ENCODE measurements around the gene LAX1.

Gene LAX1

DNA sequence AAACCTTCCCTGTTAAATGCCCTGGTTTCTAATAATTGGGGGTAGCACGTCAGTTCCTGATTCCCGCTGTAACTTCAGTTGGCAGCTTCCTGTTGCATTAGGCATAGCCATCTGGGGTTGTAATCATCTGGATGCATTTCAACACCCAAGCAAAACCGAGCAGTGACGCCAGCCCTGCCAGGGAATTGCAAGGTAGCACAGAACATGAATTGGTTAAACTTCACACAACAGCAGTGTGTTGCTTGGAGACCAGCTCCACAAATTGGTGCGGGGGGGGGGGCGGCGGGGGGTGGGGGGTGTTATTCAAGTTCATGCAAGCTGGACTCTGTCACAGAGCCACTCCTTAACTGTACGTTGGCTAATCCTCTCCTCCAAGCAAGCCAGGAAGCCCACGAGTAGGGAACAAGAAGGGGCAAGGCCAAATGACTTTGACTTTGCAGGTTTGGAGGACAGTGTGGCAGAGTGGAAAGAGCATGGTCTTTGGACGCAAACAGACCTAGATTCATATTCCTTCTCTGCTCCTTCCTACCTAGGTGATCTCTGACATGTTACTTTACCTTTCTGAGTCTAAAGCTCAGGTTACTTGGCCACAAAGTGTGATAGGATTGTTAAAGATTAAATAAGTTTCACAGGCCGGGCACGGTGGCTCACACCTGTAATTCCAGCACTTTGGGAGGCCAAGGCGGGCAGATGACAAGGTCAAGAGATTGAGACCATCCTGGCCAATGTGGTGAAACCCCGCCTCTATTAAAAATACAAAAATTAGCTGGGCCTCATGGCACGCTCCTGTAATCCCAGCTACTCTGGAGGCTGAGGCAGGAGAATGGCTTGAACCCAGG lies 4.7 kb downstream of the LAX1 start:
- Histone ChIP-seq H3K9me3 (ENCODE audit: insufficient read depth, low read depth, low read length) (no peaks in the 10 kb centered on the region), H3K4me2 (ENCODE audit: low read length) (no peak overlapping the region)
- no CpG with 5 or more reads among the region's 15 CpGs for WGBS (ENCODE audit: extremely low coverage, insufficient coverage, insufficient read length)

DNA sequence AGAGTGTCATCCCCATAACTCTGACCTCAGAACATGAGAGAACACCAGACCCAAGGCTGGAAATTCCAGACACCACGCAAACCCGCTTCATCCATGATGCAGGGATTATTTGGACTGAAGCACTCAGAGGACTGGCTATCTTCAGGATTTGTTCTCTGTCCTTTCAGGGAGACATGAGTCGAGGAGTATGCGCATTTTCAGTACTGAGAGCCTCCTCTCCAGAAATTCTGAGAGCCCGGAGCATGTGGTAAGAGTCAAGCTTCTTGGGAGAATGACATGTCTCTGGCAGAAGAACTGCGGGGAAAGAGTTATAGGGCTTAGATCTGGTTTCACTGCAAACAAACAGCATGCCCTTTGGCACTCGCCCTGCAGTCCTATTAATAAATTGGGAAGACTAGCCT lies 6.9 kb downstream of the LAX1 start:
- Histone ChIP-seq H3K4me1 (ENCODE audit: control insufficient read depth in 1 of 2, insufficient read depth in 2 of 2, low read length in 2 of 2) (no peaks in the 10 kb centered on the region), H2AFZ (ENCODE audit: insufficient read depth, low read length, poor library complexity) (no peak overlapping the region), H3K4me2 (ENCODE audit: low read length) (no peak overlapping the region), H3K27ac (ENCODE audit: low read depth, low read length) (no peak overlapping the region), H3K27me3 (ENCODE audit: insufficient read depth, low read length) (no peaks in the 10 kb centered on the region), H2BK12ac (ENCODE audit: low read length) (no peak overlapping the region), H4K8ac (ENCODE audit: low read depth, low read length) (no peak overlapping the region), H3K79me2 (ENCODE audit: control insufficient read depth, insufficient read depth, low read length, poor library complexity) (no peaks in the 10 kb centered on the region), H3K79me1 (ENCODE audit: low read length) (no peaks in the 10 kb centered on the region), H3K9me3 (ENCODE audit: insufficient read depth, low read depth, low read length) (no peaks in the 10 kb centered on the region), H3K36me3 (ENCODE audit: control insufficient read depth in 1 of 2, insufficient read depth in 2 of 2, low read length in 2 of 2) (no peaks in the 10 kb centered on the region), H3K18ac (ENCODE audit: low read length) (no peak overlapping the region), H3K4ac (ENCODE audit: low read depth, low read length) (no peak overlapping the region), H2BK5ac (ENCODE audit: low read depth, low read length, poor library complexity) (no peak overlapping the region), H3K9ac (ENCODE audit: low read length) (no peak overlapping the region), H2BK120ac (ENCODE audit: insufficient read depth, low read length, poor library complexity) (no peak overlapping the region), H3K4me3 (ENCODE audit: low read depth, low read length) (no peak overlapping the region), H4K12ac (ENCODE audit: low read depth, low read length) (no peak overlapping the region), H2AK5ac (ENCODE audit: low read length) (no peak overlapping the region), H4K91ac (ENCODE audit: low read depth, low read length) (no peak overlapping the region), H3K23ac (ENCODE audit: low read length) (no peak overlapping the region), H3K14ac (ENCODE audit: low read length) (no peak overlapping the region)
- WGBS (ENCODE audit: extremely low coverage, insufficient coverage, insufficient read length), result no CpG with 5 or more reads among the region's 7 CpGs
- DNase-seq, result no peak

More for the DNA sequence above, 4.7 kb downstream of the LAX1 start:
- no peaks in the 10 kb centered on the region for H3K79me1 ChIP-seq (ENCODE audit: low read length)
- no peak overlapping the region for H3K18ac ChIP-seq (ENCODE audit: low read length)
- no peak overlapping the region for H3K4ac ChIP-seq (ENCODE audit: low read depth, low read length)
- DNase-seq, result peak; percentile 53 to 74
- no peak overlapping the region for H2AK5ac ChIP-seq (ENCODE audit: low read length)
- H2BK5ac ChIP-seq (ENCODE audit: low read depth, low read length, poor library complexity), result no peak overlapping the region
- H3K9ac ChIP-seq (ENCODE audit: low read length), result no peak overlapping the region
- no peak overlapping the region for H4K12ac ChIP-seq (ENCODE audit: low read depth, low read length)
- H4K91ac ChIP-seq (ENCODE audit: low read depth, low read length), result no peak overlapping the region
- no peaks in the 10 kb centered on the region for H3K27me3 ChIP-seq (ENCODE audit: insufficient read depth, low read length)
- no peak overlapping the region for H2BK120ac ChIP-seq (ENCODE audit: insufficient read depth, low read length, poor library complexity)
- H3K4me3 ChIP-seq (ENCODE audit: low read depth, low read length), result no peak overlapping the region
- H3K14ac ChIP-seq (ENCODE audit: low read length), result no peak overlapping the region
- no peak overlapping the region for H2AFZ ChIP-seq (ENCODE audit: insufficient read depth, low read length, poor library complexity)
- H3K4me1 ChIP-seq (ENCODE audit: control insufficient read depth in 1 of 2, insufficient read depth in 2 of 2, low read length in 2 of 2), result no peaks in the 10 kb centered on the region
- no peak overlapping the region for H3K27ac ChIP-seq (ENCODE audit: low read depth, low read length)
- no peak overlapping the region for H2BK12ac ChIP-seq (ENCODE audit: low read length)
- H3K79me2 ChIP-seq (ENCODE audit: control insufficient read depth, insufficient read depth, low read length, poor library complexity), result no peaks in the 10 kb centered on the region
- no peak overlapping the region for H4K8ac ChIP-seq (ENCODE audit: low read depth, low read length)
- H3K23ac ChIP-seq (ENCODE audit: low read length), result no peak overlapping the region
- H3K36me3 ChIP-seq (ENCODE audit: control insufficient read depth in 1 of 2, insufficient read depth in 2 of 2, low read length in 2 of 2), result no peaks in the 10 kb centered on the region

DNA sequence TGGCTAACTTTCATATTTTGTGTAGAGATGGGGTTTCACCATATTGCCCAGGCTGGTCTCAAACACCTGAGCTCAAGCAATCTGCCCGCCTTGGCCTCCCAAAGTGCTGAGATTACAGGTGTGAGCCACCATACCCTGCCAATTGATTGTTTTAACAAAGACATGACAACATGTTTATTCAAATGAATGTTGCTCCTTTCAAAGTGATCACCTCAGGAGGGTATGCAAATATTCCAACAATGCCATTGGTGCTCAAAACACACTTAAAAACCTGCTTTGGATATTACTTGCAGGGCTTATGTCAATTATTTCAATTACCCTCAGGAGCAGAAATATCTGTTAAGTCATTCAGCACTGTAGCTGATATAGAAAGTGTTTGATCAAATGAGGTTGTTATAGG lies 7.9 kb downstream of the LAX1 start:
- no peak overlapping the region for H3K4me2 ChIP-seq (ENCODE audit: low read length)
- H3K27ac ChIP-seq (ENCODE audit: low read depth, low read length), result no peak overlapping the region
- WGBS (ENCODE audit: extremely low coverage, insufficient coverage, insufficient read length), result no CpG with 5 or more reads among the region's 1 CpG
- H3K27me3 ChIP-seq (ENCODE audit: insufficient read depth, low read length), result no peaks in the 10 kb centered on the region
- no peaks in the 10 kb centered on the region for H3K9me3 ChIP-seq (ENCODE audit: insufficient read depth, low read depth, low read length)
- no peak overlapping the region for H3K4me3 ChIP-seq (ENCODE audit: low read depth, low read length)
- H4K8ac ChIP-seq (ENCODE audit: low read depth, low read length), result no peak overlapping the region
- no peaks in the 10 kb centered on the region for H3K79me1 ChIP-seq (ENCODE audit: low read length)
- no peak overlapping the region for H2AFZ ChIP-seq (ENCODE audit: insufficient read depth, low read length, poor library complexity)
- no peak overlapping the region for H4K12ac ChIP-seq (ENCODE audit: low read depth, low read length)
- no peaks in the 10 kb centered on the region for H3K79me2 ChIP-seq (ENCODE audit: control insufficient read depth, insufficient read depth, low read length, poor library complexity)
- H3K18ac ChIP-seq (ENCODE audit: low read length), result no peak overlapping the region
- no peak overlapping the region for H3K4ac ChIP-seq (ENCODE audit: low read depth, low read length)
- H2BK120ac ChIP-seq (ENCODE audit: insufficient read depth, low read length, poor library complexity), result no peak overlapping the region
- no peaks in the 10 kb centered on the region for H3K4me1 ChIP-seq (ENCODE audit: control insufficient read depth in 1 of 2, insufficient read depth in 2 of 2, low read length in 2 of 2)
- H3K36me3 ChIP-seq (ENCODE audit: control insufficient read depth in 1 of 2, insufficient read depth in 2 of 2, low read length in 2 of 2), result no peaks in the 10 kb centered on the region
- H2BK5ac ChIP-seq (ENCODE audit: low read depth, low read length, poor library complexity), result no peak overlapping the region
- H3K9ac ChIP-seq (ENCODE audit: low read length), result no peak overlapping the region
- H4K91ac ChIP-seq (ENCODE audit: low read depth, low read length), result no peak overlapping the region
- no peak overlapping the region for H3K14ac ChIP-seq (ENCODE audit: low read length)
- no peak overlapping the region for H2AK5ac ChIP-seq (ENCODE audit: low read length)
- no peak overlapping the region for H3K23ac ChIP-seq (ENCODE audit: low read length)
- H2BK12ac ChIP-seq (ENCODE audit: low read length), result no peak overlapping the region
- DNase-seq, result no peak

DNA sequence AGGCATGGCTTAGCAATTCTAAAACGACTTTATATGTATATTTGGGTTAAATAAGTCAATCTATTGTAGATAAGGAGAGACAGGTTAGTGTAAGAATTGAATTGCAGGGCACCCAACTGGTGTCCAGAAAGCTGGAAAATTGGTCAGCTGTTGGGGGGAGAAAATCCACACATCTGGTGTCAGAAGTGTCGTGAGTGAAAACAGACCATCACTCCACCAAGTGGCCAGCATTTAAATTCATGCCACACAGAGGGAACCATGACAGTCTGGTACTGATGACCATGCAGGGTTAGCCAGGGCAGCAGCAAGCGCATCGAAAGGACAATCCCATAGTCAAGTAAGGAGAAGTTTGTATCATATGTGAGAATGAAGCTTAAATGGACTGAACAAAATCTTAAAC lies 11.7 kb downstream of the LAX1 start:
- Histone ChIP-seq H4K91ac (ENCODE audit: low read depth, low read length) (no peak overlapping the region), H3K4me3 (ENCODE audit: low read depth, low read length) (no peak overlapping the region), H3K18ac (ENCODE audit: low read length) (no peak overlapping the region), H2BK12ac (ENCODE audit: low read length) (no peak overlapping the region), H3K9ac (ENCODE audit: low read length) (no peak overlapping the region), H4K8ac (ENCODE audit: low read depth, low read length) (no peak overlapping the region), H3K27me3 (ENCODE audit: insufficient read depth, low read length) (no peaks in the 10 kb centered on the region), H3K79me2 (ENCODE audit: control insufficient read depth, insufficient read depth, low read length, poor library complexity) (no peaks in the 10 kb centered on the region), H4K12ac (ENCODE audit: low read depth, low read length) (no peak overlapping the region), H3K36me3 (ENCODE audit: control insufficient read depth in 1 of 2, insufficient read depth in 2 of 2, low read length in 2 of 2) (no peaks in the 10 kb centered on the region), H3K9me3 (ENCODE audit: insufficient read depth, low read depth, low read length) (no peaks in the 10 kb centered on the region), H3K23ac (ENCODE audit: low read length) (no peak overlapping the region), H3K4me2 (ENCODE audit: low read length) (no peak overlapping the region), H3K79me1 (ENCODE audit: low read length) (no peaks in the 10 kb centered on the region), H3K27ac (ENCODE audit: low read depth, low read length) (no peak overlapping the region), H3K4ac (ENCODE audit: low read depth, low read length) (no peak overlapping the region), H3K14ac (ENCODE audit: low read length) (no peak overlapping the region), H3K4me1 (ENCODE audit: control insufficient read depth in 1 of 2, insufficient read depth in 2 of 2, low read length in 2 of 2) (peaks cover 0 to under 1% of the 10 kb centered on the region in 2 experiments), H2AFZ (ENCODE audit: insufficient read depth, low read length, poor library complexity) (no peak overlapping the region), H2BK5ac (ENCODE audit: low read depth, low read length, poor library complexity) (no peak overlapping the region), H2BK120ac (ENCODE audit: insufficient read depth, low read length, poor library complexity) (no peak overlapping the region), H2AK5ac (ENCODE audit: low read length) (no peak overlapping the region)
- WGBS (ENCODE audit: extremely low coverage, insufficient coverage, insufficient read length), result no CpG with 5 or more reads among the region's 4 CpGs
- no peak for DNase-seq
